GM12801 (cell line): Measurements from ENCODE around the gene NPW.

Experiments
- TF ChIP-seq, protein P1 (sequence below): IDR thresholded peaks from one replicate; pipeline ENCODE4 v1.5.1; 2011; ENCODE audit warnings: control low read depth; ENCODE audit not compliant: insufficient read length; ENCODE audit errors: extremely low read depth

The NPW gene

DNA sequence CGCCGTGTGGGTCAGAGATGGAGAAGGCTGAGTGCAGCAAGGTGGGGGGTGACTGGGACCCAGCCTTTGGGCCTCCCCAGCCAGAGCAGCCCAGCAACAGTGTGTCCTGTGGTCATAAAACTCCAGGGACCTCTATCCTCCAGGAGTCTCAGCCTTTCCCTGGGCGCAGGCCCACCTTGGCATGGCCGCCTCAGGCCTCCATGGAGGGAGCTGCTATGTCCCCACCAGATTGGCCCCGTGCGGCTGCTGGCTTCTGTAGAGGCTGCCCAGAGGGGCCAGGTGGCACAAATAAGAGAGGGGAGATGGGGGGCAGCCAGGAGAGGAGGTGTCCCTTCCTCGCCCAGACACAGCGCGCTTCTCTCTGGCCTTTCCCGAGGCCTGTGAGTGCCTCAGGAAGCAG, 32.4 kb upstream of the NPW start:
- TF ChIP-seq, protein P1, sequence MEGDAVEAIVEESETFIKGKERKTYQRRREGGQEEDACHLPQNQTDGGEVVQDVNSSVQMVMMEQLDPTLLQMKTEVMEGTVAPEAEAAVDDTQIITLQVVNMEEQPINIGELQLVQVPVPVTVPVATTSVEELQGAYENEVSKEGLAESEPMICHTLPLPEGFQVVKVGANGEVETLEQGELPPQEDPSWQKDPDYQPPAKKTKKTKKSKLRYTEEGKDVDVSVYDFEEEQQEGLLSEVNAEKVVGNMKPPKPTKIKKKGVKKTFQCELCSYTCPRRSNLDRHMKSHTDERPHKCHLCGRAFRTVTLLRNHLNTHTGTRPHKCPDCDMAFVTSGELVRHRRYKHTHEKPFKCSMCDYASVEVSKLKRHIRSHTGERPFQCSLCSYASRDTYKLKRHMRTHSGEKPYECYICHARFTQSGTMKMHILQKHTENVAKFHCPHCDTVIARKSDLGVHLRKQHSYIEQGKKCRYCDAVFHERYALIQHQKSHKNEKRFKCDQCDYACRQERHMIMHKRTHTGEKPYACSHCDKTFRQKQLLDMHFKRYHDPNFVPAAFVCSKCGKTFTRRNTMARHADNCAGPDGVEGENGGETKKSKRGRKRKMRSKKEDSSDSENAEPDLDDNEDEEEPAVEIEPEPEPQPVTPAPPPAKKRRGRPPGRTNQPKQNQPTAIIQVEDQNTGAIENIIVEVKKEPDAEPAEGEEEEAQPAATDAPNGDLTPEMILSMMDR = no peak

DNA sequence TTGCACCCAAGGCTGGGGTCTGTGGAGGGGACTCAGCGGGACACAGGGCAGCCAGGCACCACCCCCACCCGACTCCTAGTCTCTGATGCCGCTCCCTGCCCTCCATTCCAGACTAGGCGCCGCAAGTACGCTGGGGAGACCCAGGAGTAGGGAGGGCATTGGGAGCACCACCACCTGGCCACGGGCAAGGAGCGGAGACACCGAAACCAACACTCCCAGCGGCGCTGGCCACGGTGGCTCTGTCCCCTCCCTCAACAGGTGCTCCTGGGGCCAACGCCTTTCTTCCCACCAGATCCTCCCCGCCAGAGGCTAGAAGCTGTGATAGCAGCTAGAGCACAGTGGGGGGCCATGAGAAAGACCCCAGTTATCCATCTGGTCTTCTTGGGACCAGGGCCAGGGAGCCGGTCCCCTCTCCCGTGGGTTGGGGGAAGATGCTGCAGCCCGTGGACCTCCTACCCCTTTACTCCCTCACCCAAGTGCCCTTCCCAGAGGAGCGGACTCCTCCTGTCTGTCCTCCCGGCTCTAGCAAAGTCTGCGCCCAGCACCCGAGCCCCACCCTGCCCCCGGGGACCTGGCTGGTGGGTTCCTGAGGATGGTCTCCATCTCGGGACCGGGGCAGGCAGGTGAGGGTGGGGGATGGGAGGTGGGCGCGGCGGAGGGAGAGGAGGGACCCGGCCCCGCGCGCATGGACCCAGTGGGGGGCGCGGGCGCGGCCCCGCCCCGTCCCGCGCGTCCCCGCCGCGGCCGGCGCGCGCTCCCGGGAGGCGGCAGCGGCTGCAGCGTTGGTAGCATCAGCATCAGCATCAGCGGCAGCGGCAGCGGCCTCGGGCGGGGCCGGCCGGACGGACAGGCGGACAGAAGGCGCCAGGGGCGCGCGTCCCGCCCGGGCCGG, 30.1 kb upstream of the NPW start, which contains the start of gene SYNGR3:
Gene SYNGR3 (plus strand): TSS at position 762 of the 892 bp plus-strand sequence. CDS start 133 bp downstream, outside the sequence.
- TF ChIP-seq, protein P1 = no peak

DNA sequence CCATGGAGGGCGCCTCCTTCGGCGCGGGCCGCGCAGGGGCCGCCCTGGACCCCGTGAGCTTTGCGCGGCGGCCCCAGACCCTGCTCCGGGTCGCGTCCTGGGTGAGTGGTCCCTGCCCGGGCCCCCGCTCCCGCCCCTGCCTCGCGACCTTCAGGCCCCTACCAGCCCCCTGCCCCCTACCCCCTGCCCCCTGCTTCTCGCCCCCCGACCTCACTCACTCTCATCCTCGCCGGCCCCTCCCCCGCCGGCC, 29.6 kb upstream of the NPW start:
- TF ChIP-seq, protein P1 = no peak

DNA sequence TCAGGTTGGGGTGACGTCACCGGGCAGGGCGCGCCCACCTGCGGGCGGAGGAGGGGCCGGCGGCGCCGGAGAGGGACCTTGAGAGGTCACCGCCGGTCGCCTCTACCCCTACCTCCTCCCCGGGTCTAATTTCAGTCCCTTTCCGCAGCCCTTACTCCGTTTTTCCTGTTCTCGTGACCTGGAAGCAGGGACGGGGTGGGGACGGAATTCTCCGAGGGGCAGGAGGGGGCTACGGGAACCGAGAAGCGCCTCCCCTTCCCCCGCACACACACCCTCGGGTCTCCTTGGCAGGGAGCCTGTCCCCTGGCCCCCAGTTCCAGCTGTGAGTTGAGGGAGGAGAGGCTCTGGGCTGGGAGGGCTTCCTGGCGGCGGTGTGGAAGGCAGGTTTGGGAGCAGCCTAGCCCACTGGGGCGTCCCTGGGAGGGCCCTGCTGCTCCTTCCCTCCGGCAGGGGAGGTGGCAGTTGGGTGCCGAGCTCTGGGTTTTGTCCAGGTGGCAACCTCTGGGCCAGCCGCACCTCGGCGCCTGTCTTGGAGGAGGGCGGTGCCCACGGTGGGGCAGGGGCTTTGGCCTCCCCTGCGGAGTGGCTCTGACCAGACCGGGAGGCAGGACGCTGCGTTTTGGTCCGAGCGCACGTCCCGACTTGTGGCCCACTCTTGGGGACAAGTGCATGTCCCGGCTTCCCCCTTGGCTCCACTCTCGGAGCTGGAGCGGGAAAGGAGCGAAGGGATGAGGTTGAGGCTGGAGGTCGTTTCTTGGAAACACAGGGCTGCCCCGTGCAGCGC, 29.0 kb upstream of the NPW start:
- TF ChIP-seq, protein P1 = no peak

DNA sequence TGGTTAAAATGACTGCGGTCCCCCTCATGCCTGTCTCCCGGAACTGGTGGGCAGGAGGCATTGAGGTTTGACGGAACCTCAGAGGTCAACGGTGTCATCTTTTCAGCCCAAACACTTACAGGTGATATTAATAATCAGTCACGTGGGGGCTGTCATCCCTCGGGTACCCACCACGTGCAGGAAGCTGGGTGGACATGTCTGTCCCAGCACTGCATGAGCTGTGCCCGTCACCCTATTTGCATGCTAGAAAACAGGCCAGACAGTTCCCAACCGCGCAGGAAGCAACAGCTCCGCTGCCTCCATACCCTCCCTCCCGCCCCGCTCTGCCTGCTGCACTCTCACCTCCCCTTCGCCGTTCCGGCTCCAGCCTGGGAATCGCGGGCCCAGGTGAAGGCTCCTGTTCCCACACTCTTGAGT, 28.4 kb upstream of the NPW start:
- TF ChIP-seq, protein P1 = no peak

DNA sequence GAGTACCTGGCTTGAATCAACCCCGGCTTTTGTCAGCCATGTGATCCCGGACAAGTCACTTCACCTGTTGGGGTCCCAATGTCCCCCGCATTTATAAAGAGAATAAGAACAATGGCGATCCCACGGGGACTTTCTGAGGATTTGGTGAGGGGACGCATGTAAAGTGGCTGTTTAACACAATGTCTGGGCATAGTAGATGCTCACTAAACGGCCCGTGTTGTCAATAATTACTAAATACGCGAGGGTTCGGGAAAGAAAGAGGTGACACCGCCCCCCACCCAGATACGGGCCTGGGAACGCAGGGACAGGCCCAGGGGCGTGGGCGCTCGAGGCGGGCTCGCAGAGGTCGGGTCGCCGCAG, 28.0 kb upstream of the NPW start:
- TF ChIP-seq, protein P1 = no peak

DNA sequence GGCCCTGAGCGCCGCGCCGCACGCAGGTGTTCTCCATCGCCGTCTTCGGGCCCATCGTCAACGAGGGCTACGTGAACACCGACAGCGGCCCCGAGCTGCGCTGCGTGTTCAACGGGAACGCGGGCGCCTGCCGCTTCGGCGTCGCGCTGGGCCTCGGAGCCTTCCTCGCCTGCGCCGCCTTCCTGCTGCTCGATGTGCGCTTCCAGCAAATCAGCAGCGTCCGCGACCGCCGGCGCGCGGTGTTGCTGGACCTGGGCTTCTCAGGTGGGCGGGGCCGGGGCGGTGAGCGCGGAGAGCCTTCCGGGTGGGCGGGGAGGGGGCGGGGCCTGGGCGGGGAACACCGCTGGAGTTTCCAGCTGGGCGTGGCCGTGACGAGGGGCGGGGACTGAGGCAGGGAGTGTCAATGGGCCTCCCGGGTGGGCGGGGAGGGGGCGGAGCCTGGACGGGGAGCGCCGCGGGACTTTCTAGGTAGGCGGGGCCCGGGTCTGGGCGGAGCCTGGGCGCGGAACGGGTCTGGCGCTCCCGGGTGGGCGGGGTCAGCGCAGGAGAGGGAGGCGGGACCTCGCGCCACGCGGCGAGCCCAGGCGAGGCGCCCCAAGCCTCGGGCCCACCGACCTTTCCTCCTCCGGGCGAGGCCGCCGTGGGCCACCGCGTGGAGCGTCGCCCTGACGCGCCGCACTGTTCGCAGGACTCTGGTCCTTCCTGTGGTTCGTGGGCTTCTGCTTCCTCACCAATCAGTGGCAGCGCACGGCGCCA, 27.5 kb upstream of the NPW start:
- TF ChIP-seq, protein P1 = no peak
